T-helper 2 cell (primary cell): ENCODE measurements around the gene UBE3C.
A peak's percentile ranks its signal among the peaks of the same experiment; 100 is the strongest.

ENCODE experiments used
- DNase-seq, 5 experiments: peaks; one replicate each; pipeline versions ENCODE4 v3.0.0 to v3.0.0-alpha.2; 2012 to 2022

Gene UBE3C

DNA sequence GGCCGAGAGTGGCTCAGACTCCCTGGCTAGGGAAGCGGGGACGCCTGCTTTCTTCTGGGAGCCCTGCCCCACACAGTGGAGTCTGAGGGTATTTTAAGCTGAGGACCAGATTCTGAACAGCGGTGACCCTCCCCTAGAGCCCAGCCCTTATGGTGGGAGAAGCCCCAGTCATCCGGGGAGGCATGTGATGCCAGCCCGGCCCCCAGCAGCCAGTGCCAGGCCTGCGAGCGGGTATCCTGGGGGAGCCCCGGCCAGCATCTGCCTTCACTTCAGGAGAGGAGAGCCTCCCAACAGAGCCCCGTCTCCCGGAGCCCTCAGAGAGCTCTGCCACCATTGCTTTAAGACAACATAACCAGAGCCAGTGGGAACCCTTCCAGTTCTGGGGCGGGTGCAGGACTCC lies 156.6 kb downstream of the UBE3C start:
- no peak for DNase-seq

DNA sequence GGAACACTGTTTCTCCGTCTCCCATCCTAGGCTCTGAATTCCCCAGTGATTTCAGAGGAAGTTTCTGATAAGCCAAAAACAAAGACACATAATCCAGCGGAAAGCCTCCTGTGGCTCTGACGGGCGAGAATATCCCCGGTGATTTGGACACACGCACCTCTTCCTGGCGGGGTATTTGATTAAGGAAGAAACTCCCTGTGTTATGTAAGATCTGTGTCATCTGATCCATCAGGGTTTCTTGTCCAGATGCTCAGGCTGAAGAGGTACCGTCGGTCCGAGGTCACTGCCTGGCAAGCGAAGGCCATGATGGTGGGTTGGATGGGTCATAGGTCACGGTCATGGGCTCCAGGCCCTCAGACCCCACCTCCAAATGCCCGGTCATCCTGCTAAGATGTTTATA lies 158.5 kb downstream of the UBE3C start:
- no peak for DNase-seq

DNA sequence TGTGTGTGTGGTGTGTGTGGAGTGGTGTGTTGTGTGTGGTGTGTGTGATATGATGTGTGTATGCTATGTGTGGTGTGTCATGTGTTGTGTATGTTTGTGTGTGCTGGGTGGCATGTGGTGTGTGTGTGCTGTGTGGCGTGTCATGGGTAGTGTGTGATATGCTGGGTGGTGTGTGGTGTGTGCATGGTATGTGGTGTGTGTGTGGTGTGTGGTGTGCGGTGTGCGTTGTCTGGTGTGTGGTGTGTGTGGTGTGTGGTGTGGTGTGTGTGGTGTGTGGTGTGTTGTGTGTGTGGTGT lies 160.5 kb downstream of the UBE3C start:
- DNase-seq = no peak

DNA sequence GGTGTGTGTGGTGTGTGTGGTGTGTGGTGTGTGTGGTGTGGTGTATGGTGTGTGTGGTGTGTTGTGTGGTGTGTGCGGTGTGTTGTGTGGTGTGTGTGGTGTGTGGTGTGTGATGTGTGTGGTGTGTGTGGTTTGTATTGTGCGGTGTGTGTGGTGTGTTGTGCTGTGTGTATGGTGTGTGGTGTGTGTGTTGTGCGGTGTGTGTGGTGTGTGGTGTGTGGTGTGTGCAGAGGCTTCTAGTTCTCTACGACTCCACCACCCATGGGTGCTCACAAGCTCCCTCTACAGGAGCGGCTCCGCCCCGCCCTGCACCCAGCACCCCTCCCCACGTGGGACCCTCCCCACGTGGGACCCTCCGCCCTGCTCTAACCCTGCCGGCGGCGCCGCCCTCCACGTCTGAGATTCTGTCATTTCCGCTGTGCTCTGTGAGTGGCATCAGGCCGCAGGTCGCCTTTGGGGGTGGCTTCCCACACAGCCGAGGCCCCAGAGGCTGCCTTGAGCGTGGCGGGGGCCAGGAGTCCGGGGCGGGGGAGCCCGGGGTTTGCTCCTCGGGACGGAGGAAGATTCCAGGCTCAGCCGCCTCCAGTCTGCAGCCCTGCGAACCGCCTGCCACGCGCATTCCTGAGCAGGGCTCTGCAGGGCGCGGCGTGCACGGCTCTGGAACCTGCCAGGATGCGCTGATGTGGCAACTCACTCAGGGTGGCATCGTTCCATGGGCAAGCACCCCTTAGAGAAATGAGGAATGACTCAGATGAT lies 161.1 kb downstream of the UBE3C start:
- peak in 3 of 5 experiments; percentile 25 to 83 (median 37) for DNase-seq

DNA sequence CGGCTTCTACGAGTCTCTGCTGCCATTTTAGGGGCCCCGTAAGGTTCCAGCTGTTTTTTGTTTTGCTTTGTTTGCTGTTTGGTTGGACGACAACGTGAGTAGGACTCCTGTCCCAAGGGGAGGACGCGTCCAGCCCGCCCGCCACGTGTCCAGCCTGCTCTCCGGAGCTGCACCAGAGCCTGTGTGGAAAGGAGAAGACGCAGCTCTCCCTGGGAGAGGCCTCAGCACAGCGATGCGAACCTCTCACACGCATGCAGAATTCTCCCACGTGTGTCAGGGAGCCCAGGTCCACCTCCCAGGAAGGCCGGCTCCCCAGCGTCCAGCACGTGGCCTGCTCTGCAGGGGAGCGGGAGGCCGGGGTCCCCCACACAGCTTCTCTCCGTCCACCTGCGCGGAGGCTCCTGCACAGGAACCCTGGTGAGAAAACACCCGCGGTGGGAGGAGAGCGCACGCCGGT lies 161.7 kb downstream of the UBE3C start:
- no peak for DNase-seq

DNA sequence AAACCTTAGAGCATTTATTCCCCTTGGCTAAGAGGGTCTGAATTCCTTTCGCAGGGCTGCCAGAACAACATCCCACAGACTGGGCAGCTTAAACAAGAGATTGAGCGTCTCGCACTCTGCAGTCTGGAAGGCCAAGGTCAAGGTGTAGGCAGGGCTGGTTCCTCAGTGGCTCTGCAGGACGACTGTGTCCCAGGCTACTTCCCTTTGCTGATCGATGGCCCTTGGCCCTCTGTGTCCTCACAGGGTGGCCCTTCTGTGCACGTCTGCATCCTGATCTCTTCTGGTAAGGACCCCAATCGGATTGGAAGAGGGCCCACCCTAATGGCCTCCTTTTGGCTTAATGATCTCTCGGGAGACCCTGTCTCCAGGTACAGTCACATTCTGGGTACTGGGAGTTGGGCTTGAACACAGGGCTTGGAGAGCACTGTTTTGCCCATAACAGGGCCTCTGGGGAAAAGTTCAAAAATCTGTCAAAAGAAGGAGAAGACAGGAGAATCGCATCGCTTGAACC lies 162.9 kb downstream of the UBE3C start:
- DNase-seq = no peak

DNA sequence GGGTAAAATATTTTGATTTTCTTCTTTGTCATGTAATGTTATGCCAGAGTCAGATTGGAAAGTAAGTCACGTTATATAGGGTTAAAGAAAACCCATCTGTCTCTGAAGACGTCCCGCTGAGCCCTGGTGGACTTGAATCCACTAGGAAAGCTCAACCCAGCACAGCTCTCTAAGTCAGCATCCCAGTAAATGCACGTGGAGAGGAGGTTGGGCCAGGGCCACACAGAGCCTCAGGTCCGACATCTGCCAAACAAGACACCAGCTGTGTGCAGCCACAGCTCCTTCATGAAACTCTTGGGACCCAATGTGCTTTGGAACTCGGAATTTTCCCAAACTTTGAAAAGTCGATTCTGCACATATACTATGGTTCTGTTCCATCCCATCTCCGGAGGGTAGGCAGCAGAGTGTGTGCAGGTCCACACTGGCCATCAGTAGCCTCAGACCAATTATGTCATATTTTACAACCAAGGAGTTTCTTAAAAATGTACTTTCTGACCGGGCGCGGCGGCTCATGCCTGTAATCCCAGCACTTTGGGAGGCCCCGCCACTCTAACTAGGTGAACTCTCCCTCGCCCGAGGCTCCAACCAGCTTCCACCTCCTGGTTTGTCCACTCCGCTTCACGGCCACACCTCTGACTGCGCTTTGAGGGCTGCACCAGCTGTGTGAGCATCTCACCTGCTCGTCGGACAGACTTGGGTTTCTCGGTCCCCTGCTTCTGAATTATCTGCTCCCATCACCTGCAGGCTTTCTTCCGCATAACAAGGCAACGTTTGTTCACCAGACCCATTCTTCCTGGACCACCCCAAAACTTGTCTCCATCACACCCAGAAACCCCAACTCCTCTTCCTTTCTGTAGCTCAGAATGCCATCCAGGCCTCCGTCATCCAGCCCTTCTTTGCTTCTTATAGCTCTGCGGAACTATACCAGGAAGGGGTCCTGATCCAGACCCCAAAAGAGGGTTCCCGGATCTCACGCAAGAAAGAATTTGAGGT lies 168.4 kb downstream of the UBE3C start:
- no peak for DNase-seq

DNA sequence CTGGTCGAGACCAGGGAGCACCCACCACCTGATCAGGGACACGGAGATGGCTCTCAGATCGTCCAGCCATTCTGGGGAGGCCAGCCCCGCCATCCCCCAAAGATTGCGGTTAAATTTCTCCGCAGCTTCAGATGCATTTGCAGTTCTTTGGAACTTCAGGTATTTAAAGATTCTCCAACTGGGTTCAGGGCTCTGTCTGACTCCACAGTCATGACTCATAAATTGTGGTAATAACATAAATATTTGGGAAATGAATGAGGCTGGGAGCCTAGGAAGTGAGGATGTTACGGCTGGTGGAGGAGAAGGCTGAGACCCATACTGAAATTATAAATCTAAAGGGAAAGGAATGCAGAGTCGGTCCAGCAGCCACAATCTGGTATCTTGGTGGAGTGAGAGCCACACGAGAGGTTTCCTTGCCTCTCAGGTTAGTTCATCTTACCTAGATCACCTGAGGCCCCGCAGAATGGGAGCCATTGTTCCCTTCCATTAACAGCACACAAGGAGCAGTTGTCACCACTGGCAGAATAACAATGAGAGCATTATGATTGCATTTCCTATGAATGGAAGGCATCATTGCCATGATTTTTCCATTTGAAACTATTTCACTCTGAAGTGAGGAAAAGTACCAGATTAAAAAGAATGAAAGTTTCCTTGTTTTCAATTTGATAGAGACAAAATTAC lies 171.4 kb downstream of the UBE3C start:
- no peak for DNase-seq

DNA sequence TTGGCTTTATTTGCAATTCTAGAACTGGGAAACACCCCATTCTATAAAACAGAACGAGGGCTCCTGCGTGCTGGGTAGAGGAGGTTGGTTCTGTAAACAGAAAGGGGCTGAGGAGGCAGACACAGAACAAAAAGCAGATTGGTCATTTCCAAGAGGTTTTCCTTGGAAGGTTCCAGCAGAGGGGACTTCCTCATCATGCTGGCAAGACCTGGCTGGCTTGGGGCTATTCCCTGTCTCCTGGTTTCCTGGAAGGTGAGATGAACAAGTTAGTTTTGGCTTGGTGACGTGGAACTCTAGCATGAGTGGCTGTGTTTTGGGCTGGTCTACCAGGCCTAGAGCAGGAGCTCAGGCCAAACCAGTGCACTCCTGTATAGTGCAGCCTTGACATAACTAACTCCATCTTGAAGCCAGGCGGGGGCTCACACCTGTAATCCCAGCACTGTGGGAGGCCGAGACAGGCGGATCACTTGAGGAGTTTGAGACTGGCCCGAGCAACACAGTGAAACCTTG lies 172.0 kb downstream of the UBE3C start:
- no peak for DNase-seq

DNA sequence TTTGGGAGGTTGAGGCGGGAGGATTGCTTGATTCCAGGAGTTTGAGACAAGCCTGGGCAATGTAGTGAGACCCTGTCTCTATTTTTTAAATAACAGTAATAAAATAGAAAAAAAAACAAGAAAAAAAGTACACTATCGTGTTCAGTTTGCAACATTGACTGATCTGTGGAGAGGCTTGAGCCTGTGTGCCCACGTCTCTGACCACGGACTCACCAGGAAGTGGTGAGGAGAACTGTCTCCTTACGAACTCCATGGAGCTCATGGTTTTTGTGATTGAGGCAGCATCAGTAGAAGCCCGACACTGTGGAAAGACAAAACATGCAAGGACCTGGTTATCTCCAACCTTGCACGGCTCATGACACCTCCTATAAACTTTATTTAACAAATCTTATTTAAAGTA lies 174.2 kb downstream of the UBE3C start:
- DNase-seq = peak in 1 of 5 experiments; percentile 59

DNA sequence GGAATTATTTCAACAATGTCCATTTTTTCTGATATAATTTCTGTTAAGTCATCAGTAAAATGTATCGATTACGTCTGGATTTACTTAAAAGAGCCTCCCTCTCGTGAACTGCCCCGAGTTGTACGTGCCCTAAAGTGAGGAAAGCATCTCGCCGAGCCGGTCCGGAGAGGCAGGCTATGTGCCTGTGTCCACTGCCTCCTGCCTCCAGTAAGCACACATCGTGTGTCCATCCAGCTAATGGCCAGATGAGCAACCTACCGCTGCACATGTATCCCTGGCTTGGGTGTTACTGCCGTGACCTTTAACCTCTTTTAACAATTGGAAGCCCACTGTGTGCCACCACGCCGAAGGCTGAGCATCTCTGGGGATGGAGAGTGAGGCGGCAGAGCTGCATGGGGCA lies 174.9 kb downstream of the UBE3C start:
- DNase-seq = no peak

DNA sequence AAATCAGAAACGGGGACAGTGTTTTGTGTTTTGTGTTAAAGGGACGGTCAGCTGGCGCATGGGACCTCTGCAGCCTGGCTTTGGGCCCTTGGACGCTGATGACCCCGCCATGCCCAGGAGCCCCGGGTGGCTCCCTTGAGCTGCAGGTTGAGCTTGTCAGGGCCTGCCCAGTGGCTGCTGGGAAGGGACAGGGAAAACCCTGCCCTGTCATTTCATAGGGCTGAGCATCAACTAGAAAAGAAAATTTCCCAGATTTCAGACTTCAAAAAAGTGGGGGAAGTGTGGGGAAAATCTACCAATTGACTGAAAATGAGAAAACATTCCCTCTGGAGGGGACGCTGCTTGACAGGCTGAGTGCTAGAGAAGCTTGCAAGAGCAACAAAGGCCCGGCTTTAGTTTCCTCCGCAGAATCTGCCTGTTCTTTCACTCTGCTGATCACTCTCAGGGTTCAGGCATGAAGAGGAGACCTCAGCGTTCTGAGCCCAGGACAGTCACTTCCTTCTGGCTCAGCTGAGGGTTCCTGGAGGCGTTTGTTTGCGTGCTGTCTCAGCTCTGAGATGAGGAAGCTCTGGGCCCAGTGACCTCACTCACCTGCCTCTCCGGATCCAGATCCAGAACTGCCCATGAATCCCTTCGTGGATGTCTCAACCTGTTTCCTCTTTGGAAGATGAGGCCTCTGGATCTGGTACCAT lies 179.4 kb downstream of the UBE3C start:
- no peak for DNase-seq
